Keratinocyte (primary cell): Measurements from ENCODE around the gene STX16. TPM values are rescaled to one million over a fixed set of nuclear protein-coding genes. Genes with fewer than 3 reads are reported as not detected.

Experiments
- DNase-seq: peaks from one replicate; pipeline ENCODE4 v3.0.0-alpha.2; 2011; ENCODE audit warnings: low read depth, missing footprints, low spot score
- FAIRE-seq: peaks from 2 replicates; lab custom pipeline; 2011; peaks lifted over from hg19 to GRCh38; lab: Jason Lieb, UNC
- H2AFZ ChIP-seq: 2 replicates; pipeline ENCODE4 v1.6.0; 2012; ENCODE audit warnings: low read length, control low read depth, inconsistent platforms; ENCODE audit not compliant: control insufficient read depth
- H3K27ac ChIP-seq: 2 replicates; pipeline ENCODE4 v1.5.1; 2011; ENCODE audit warnings: low read length; ENCODE audit not compliant: control insufficient read depth, insufficient read depth
- H3K27me3 ChIP-seq: 3 replicates; pipeline ENCODE4 v1.6.0; 2011; ENCODE audit warnings: low read length; ENCODE audit not compliant: control insufficient read depth, insufficient read depth; ENCODE audit errors: extremely low read depth
- H3K36me3 ChIP-seq, 2 experiments: 2 replicates in 1 of 2; 3 replicates in 1 of 2; pipeline ENCODE4 v1.5.1; 2011; ENCODE audit warnings: low read length in 2 of 2, mild to moderate bottlenecking in 1 of 2; ENCODE audit not compliant: control insufficient read depth in 2 of 2, insufficient read depth in 2 of 2; ENCODE audit errors: extremely low read depth in 1 of 2
- H3K4me1 ChIP-seq: 3 replicates; pipeline ENCODE4 v1.5.1; 2011; ENCODE audit warnings: low read length; ENCODE audit not compliant: control insufficient read depth, insufficient read depth; ENCODE audit errors: extremely low read depth
- H3K4me2 ChIP-seq: 3 replicates; pipeline ENCODE4 v1.6.0; 2011; ENCODE audit warnings: low read depth, low read length; ENCODE audit not compliant: control insufficient read depth, insufficient read depth; ENCODE audit errors: extremely low read depth
- H3K4me3 ChIP-seq, 3 experiments: fragments of 200-600 bp in 1 of 3; sonication (generic) in 1 of 3; 2 replicates in 2 of 3; 3 replicates in 1 of 3; pipeline ENCODE4 v1.5.1; 2011 to 2016; ENCODE audit warnings: low read length in 3 of 3, mild to moderate bottlenecking in 3 of 3, control low read depth in 2 of 3, inconsistent platforms in 1 of 3, low read depth in 1 of 3, mixed read lengths in 1 of 3, mixed run types in 1 of 3, moderate library complexity in 1 of 3; ENCODE audit not compliant: control insufficient read depth in 2 of 3, insufficient read depth in 2 of 3; ENCODE audit errors: extremely low read depth in 1 of 3
- H3K79me2 ChIP-seq: 2 replicates; pipeline ENCODE4 v1.6.0; 2012; ENCODE audit warnings: low read length; ENCODE audit not compliant: control insufficient read depth, insufficient read depth
- H3K9ac ChIP-seq: 3 replicates; pipeline ENCODE4 v1.6.0; 2011; ENCODE audit warnings: low read length; ENCODE audit not compliant: control insufficient read depth, insufficient read depth; ENCODE audit errors: extremely low read depth
- H3K9me1 ChIP-seq: 3 replicates; pipeline ENCODE4 v1.6.0; 2011; ENCODE audit warnings: low read length; ENCODE audit not compliant: control insufficient read depth, insufficient read depth; ENCODE audit errors: extremely low read depth
- H3K9me3 ChIP-seq: 2 replicates; pipeline ENCODE4 v1.5.1; 2012; ENCODE audit warnings: low read depth, low read length; ENCODE audit not compliant: control insufficient read depth
- H4K20me1 ChIP-seq: 3 replicates; pipeline ENCODE4 v1.6.0; 2011; ENCODE audit warnings: low read length; ENCODE audit not compliant: control insufficient read depth, insufficient read depth; ENCODE audit errors: extremely low read depth
- CTCF ChIP-seq, 3 experiments: IDR thresholded peaks in 1 of 3; conservative IDR thresholded peaks in 1 of 3; optimal IDR thresholded peaks in 1 of 3; 2 replicates in 2 of 3; 3 replicates in 1 of 3; pipeline versions ENCODE3 to v1.5.1; 2011; ENCODE audit warnings: low read length in 3 of 3, mild to moderate bottlenecking in 3 of 3, moderate library complexity in 2 of 3, control low read depth in 1 of 3, inconsistent platforms in 1 of 3; ENCODE audit not compliant: insufficient read depth in 2 of 3; ENCODE audit errors: extremely low read depth in 1 of 3
- EZH2 ChIP-seq: IDR thresholded peaks from one replicate; pipeline ENCODE4 v1.6.1; 2012; ENCODE audit warnings: inconsistent platforms, mild to moderate bottlenecking, low read length, moderate library complexity
- dilution Hi-C: fragments of 300-500 bp; cut with MboI; formaldehyde crosslinking; loops from one replicate; pipeline ENCODE4 v1.7.0; 2020; ENCODE audit warnings: low sequenced_read_pairs; ENCODE audit not compliant: extremely low pct_ligation_motif_present
- polyA plus RNA-seq, 5 experiments: library from polyadenylated mRNA; depleted of rRNA in 3 of 5; stranded (reverse) in 3 of 5; stranded (forward) in 1 of 5; unstranded in 1 of 5; fragments of >200 nt; gene quantifications; 1 replicate in 1 of 5; 2 replicates in 3 of 5; 3 replicates in 1 of 5; pipeline versions ENCODE4 v1.2.1 to v1.2.3, GENCODE V29; 2011 to 2012; ENCODE audit warnings: missing spikeins in 2 of 5, low read depth in 1 of 5, low replicate concordance in 1 of 5

The STX16 gene
- polyA plus RNA-seq, 1 donor (not counting 4 experiments of a cell fraction or from before 2014, with no cell fraction given) = 69.7 TPM

DNA sequence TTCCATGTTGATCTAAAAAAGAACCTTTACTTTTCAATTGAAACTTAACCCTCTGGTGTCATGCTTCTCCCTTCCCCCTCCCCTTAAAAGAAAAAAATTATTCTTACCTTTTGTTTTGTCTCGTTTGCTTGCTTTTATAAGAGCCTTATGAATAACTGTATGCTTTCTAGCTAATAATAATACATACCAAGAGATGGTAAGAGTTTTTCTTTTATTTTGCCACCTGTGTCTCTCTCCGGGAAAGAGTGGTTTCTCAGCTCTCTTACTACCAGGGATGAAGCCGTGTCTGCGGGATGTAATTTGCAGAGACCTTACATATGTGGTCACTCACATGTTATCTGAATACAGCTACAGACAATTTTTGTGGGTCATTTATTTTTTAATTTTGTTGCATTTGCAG lies 7.7 kb downstream of the STX16 start:
- no peaks in the 10 kb centered on the region for H3K9me3 ChIP-seq
- peaks cover 30% of the 10 kb centered on the region for H3K4me1 ChIP-seq
- H3K9me1 ChIP-seq = no peaks in the 10 kb centered on the region
- peaks cover 13 to 19% of the 10 kb centered on the region in 2 experiments for H3K36me3 ChIP-seq
- H3K4me3 ChIP-seq = no peak overlapping the region
- no peak overlapping the region for H3K27ac ChIP-seq
- DNase-seq (no peak), FAIRE-seq (no peak)
- peaks cover 2% of the 10 kb centered on the region for H4K20me1 ChIP-seq
- no peak overlapping the region for H3K4me2 ChIP-seq
- dilution Hi-C loops = no loop called here
- TF ChIP-seq CTCF (optimal IDR thresholded peaks at IDR 0.05 in 1 of 3, IDR thresholded peaks at IDR 0.05 in 1 of 3, conservative IDR thresholded peaks at IDR 0.05 in 1 of 3; ENCODE audit: extremely low read depth in 1 of 3, insufficient read depth in 2 of 3, low read length in 3 of 3) = no peak
- TF ChIP-seq EZH2 = no peak
- no peak overlapping the region for H2AFZ ChIP-seq
- H3K79me2 ChIP-seq = peaks cover 91% of the 10 kb centered on the region
- H3K27me3 ChIP-seq = no peaks in the 10 kb centered on the region
- H3K9ac ChIP-seq = no peak overlapping the region

GRCh38 chr20:58659841-58660240 lies 8.8 kb downstream of the STX16 start:
- Histone ChIP-seq H3K79me2 (peaks cover 91% of the 10 kb centered on the region), H3K4me2 (no peak overlapping the region), H4K20me1 (peaks cover 2% of the 10 kb centered on the region), H3K4me1 (peaks cover 25% of the 10 kb centered on the region), H3K9me3 (no peaks in the 10 kb centered on the region), H3K9me1 (no peaks in the 10 kb centered on the region), H3K27me3 (no peaks in the 10 kb centered on the region), H3K9ac (no peak overlapping the region), H3K4me3 (no peak overlapping the region), H2AFZ (no peak overlapping the region), H3K27ac (no peak overlapping the region), H3K36me3 (peaks cover 13 to 19% of the 10 kb centered on the region in 2 experiments)
- dilution Hi-C loops = no loop called here
- FAIRE-seq (no peak), DNase-seq (no peak)
- TF ChIP-seq CTCF (optimal IDR thresholded peaks at IDR 0.05 in 1 of 3, IDR thresholded peaks at IDR 0.05 in 1 of 3, conservative IDR thresholded peaks at IDR 0.05 in 1 of 3; ENCODE audit: extremely low read depth in 1 of 3, insufficient read depth in 2 of 3, low read length in 3 of 3) = no peak
- TF ChIP-seq EZH2 = no peak
